K562 (cell line): ENCODE results near the gene MAP3K2. TPM values are rescaled to one million over a fixed set of nuclear protein-coding genes. Genes with fewer than 3 reads are reported as not detected.

Experiments used
- ATAC-seq: fragments of 200-7000 bp; cut with Tn5 transposase; 3 replicates; pipeline ENCODE4 v1.9.1; 2020; ENCODE audit warnings: moderate library complexity
- BruUV-seq: library from RNA; stranded (reverse); fragments of 400-500 nt; replicated peaks from 2 replicates; lab custom pipeline; 2021; lab: Mats Ljungman, UMichigan
- CTCF ChIA-PET: fragments of 300-600 bp; formaldehyde crosslinking; extraction: SDS; loops from one replicate; lab custom pipeline; 2021; ENCODE audit warnings: low intra/inter-chr PET ratio; lab: Yijun Ruan, JAX
- POLR2A ChIA-PET: fragments of 300-600, 350-650 bp; sonication (Branson Sonifier 250); formaldehyde crosslinking; extraction: SDS; loops from one replicate; lab custom pipeline; 2021; ENCODE audit warnings: antibody characterized with exemption, inconsistent platforms; lab: Yijun Ruan, JAX
- DNase-seq, 4 experiments: peaks; one replicate each; pipeline versions ENCODE4 v3.0.0 to v3.0.0-alpha.2; 2011 to 2018; ENCODE audit warnings: low spot score in 3 of 4, mixed read lengths in 3 of 4; ENCODE audit errors: extremely low read depth in 1 of 4
- FAIRE-seq: peaks from 2 replicates; lab custom pipeline; 2011; peaks lifted over from hg19 to GRCh38; lab: Jason Lieb, UNC
- H2AFZ ChIP-seq: 2 replicates; pipeline ENCODE4 v1.6.0; 2011; ENCODE audit warnings: low read depth, low read length, control low read depth, inconsistent platforms
- H3K27ac ChIP-seq: fragments of 200-600 bp; 3 replicates; pipeline ENCODE4 v1.8.0; 2011; ENCODE audit warnings: low read depth, mild to moderate bottlenecking, control low read depth, inconsistent platforms, low read length, moderate library complexity, mixed read lengths; ENCODE audit errors: extremely low read depth
- H3K27me3 ChIP-seq, 2 experiments: fragments of 300-600 bp in 1 of 2; 2 replicates in 1 of 2; 3 replicates in 1 of 2; pipeline versions ENCODE4 v1.6.0 to v1.8.0; 2011; ENCODE audit warnings: inconsistent platforms in 2 of 2, low read length in 2 of 2, mild to moderate bottlenecking in 1 of 2, mixed read lengths in 1 of 2, moderate library complexity in 1 of 2; ENCODE audit not compliant: control insufficient read depth in 2 of 2, insufficient read depth in 2 of 2
- H3K36me3 ChIP-seq: fragments of 300-600 bp; 3 replicates; pipeline ENCODE4 v1.8.0; 2011; ENCODE audit warnings: mild to moderate bottlenecking, low read length, inconsistent platforms; ENCODE audit not compliant: control insufficient read depth, insufficient read depth
- H3K4me1 ChIP-seq, 2 experiments: fragments of 200-600 bp in 1 of 2; replicated peaks in 1 of 2; 2 replicates in 1 of 2; 3 replicates in 1 of 2; pipeline versions ENCODE4 v1.5.1 to v1.8.0; 2011; ENCODE audit warnings: inconsistent platforms in 2 of 2, low read length in 2 of 2, mild to moderate bottlenecking in 1 of 2, mixed read lengths in 1 of 2, moderate library complexity in 1 of 2; ENCODE audit not compliant: control insufficient read depth in 2 of 2, insufficient read depth in 2 of 2
- H3K4me2 ChIP-seq: 2 replicates; pipeline ENCODE4 v1.6.1; 2011; ENCODE audit warnings: low read length, control low read depth, inconsistent platforms, mixed read lengths; ENCODE audit not compliant: insufficient read depth
- H3K4me3 ChIP-seq: fragments of 200-600 bp; sonication (generic), shearing (Covaris generic); 2 replicates; pipeline ENCODE4 v1.5.1; 2016; ENCODE audit warnings: control low read depth, inconsistent platforms
- H3K79me2 ChIP-seq: fragments of 200-600 bp; 3 replicates; pipeline ENCODE4 v1.8.0; 2011; ENCODE audit warnings: low read length, inconsistent platforms; ENCODE audit not compliant: control insufficient read depth, insufficient read depth
- H3K9ac ChIP-seq, 2 experiments: 2 replicates each; pipeline versions ENCODE4 v1.6.0 to v1.6.1; 2011; ENCODE audit warnings: low read depth in 2 of 2, low read length in 2 of 2, control low read depth in 1 of 2, inconsistent platforms in 1 of 2, mild to moderate bottlenecking in 1 of 2, mixed read lengths in 1 of 2; ENCODE audit not compliant: insufficient read depth in 1 of 2
- H3K9me1 ChIP-seq: one replicate; pipeline ENCODE4 v1.6.0; 2011; ENCODE audit warnings: inconsistent platforms, mild to moderate bottlenecking, low read length, moderate library complexity; ENCODE audit not compliant: control insufficient read depth, insufficient read depth
- H3K9me3 ChIP-seq: replicated peaks from 2 replicates; pipeline ENCODE4 v1.5.1; 2011; ENCODE audit warnings: low read depth, low read length, inconsistent platforms; ENCODE audit not compliant: control insufficient read depth, insufficient read depth
- H4K20me1 ChIP-seq: replicated peaks from 2 replicates; pipeline ENCODE4 v1.6.1; 2011; ENCODE audit warnings: low read length, inconsistent platforms, mixed read lengths; ENCODE audit not compliant: control insufficient read depth, insufficient read depth
- BACH1 ChIP-seq: fragments of 200-800 bp; sonication (Bioruptor generic); IDR thresholded peaks from 2 replicates; pipeline ENCODE4 v1.6.1; 2016; ENCODE audit warnings: missing genetic modification characterization, missing compliant biosample characterization
- MAX ChIP-seq: sonication (generic); formaldehyde crosslinking; IDR thresholded peaks from 2 replicates; pipeline ENCODE4 v1.9.0; 2022; ENCODE audit warnings: mild to moderate bottlenecking, missing genetic modification reagents
- NFIX ChIP-seq: fragments of 250-450 bp; sonication (Bioruptor Pico); IDR thresholded peaks from 2 replicates; pipeline ENCODE4 v1.4.0; 2020; ENCODE audit warnings: low read depth, mild to moderate bottlenecking, moderate library complexity
- POLR2AphosphoS5 ChIP-seq: IDR thresholded peaks from 2 replicates; pipeline ENCODE4 v1.6.1; 2011; ENCODE audit warnings: mild to moderate bottlenecking, low read depth, low read length, moderate library complexity; ENCODE audit not compliant: control insufficient read depth, insufficient read depth
- ZNF436 ChIP-seq: fragments of 250-450, 450-650 bp; sonication (Bioruptor Pico); formaldehyde crosslinking; IDR thresholded peaks from 2 replicates; pipeline ENCODE4 v1.7.0; 2020; ENCODE audit warnings: mild to moderate bottlenecking
- in situ Hi-C: fragments of 300-500 bp; cut with MboI; formaldehyde crosslinking; loops from 4 replicates; pipeline ENCODE4 v1.15.0; 2018; ENCODE audit warnings: inconsistent platforms, mixed read lengths
- intact Hi-C: fragments of 100-400 bp; cut with micrococcal nuclease; formaldehyde crosslinking; loops from 2 replicates; pipeline ENCODE4 v1.14.2; 2022
- polyA plus RNA-seq, 8 experiments: library from polyadenylated mRNA; depleted of rRNA in 4 of 8; stranded (reverse) in 5 of 8; unstranded in 3 of 8; fragments of >200 nt; fragmentation: Nextera tagmentation in 2 of 8; fragmentation: Illumina TruSeq in 1 of 8; extraction: Ambion mirVana in 2 of 8; extraction: Trizol in 1 of 8; gene quantifications; 2 replicates each; pipeline versions ENCODE4 v1.2.1 to v1.2.3, GENCODE V29; 2011 to 2014; ENCODE audit warnings: inconsistent platforms in 1 of 8, missing spikeins in 1 of 8
- total RNA-seq, 7 experiments: library from RNA; depleted of rRNA in 6 of 7; stranded (reverse); fragments of >200 nt in 6 of 7; fragmentation: Illumina TruSeq in 2 of 7; extraction: Trizol in 2 of 7; gene quantifications; 2 replicates each; pipeline versions ENCODE4 v1.2.1 to v1.2.3, GENCODE V29; 2011 to 2021; ENCODE audit warnings: low replicate concordance in 1 of 7

MAP3K2 gene
- total and polyA plus RNA-seq, 9 of the 15 experiments (the other 6 are each of a cell fraction or from before 2014, with no cell fraction given): 1.2 to 14.2 (median 5.7) TPM

DNA sequence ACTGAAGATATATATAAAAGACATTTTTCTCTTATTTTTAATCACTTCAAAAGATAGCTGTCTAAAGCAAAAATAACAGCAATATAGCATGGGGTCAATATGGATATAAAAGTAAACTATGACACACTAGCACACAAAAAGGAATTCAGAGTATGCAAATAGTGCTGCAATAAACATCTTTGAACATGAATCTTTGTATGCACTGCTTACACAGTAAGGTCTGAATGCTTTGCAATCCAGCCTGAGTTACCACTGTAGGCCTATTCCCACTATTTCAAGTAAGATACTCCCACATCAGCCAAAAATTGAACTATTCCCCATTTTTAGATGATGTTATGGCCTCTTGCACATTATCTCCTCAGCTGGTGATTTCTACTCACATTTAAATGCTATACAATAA lies 66.5 kb downstream of the MAP3K2 start:
- no peaks in the 10 kb centered on the region for H3K79me2 ChIP-seq
- H3K4me1 ChIP-seq: no peaks in the 10 kb centered on the region
- no peak for FAIRE-seq
- H3K4me3 ChIP-seq: no peak overlapping the region
- DNase-seq: no peak
- H3K9me3 ChIP-seq: no peaks in the 10 kb centered on the region
- intact Hi-C loops: loop anchor here (10.0 kb wide), 1 partner anchor 127 kb away; no protein-coding TSS in a partner anchor
- ChIA-PET CTCF (no interaction called here), POLR2A (no interaction called here)
- no peak overlapping the region for H3K27ac ChIP-seq
- BruUV-seq: no TSS peak
- in situ Hi-C loops: no loop called here
- H3K9ac ChIP-seq: no peak overlapping the region
- H3K9me1 ChIP-seq: no peaks in the 10 kb centered on the region
- H2AFZ ChIP-seq: no peak overlapping the region
- H3K4me2 ChIP-seq: no peak overlapping the region
- H3K36me3 ChIP-seq: peaks cover 43% of the 10 kb centered on the region
- H3K27me3 ChIP-seq: no peaks in the 10 kb centered on the region
- no peak for ATAC-seq
- no peaks in the 10 kb centered on the region for H4K20me1 ChIP-seq
- no peak for TF ChIP-seq POLR2AphosphoS5
- TF ChIP-seq MAX (CRISPR knock-in tag): no peak
- TF ChIP-seq NFIX (CRISPR knock-in tag): no peak
- no peak for TF ChIP-seq BACH1 (tag)
- TF ChIP-seq ZNF436 (CRISPR knock-in tag): no peak
